ENCODE results near the gene ZDHHC23. TPM values are rescaled to one million over a fixed set of nuclear protein-coding genes. Genes with fewer than 3 reads are reported as not detected.

Gene ZDHHC23
- total RNA-seq, 1 experiment from 2014 or later, result 9.0 TPM

DNA sequence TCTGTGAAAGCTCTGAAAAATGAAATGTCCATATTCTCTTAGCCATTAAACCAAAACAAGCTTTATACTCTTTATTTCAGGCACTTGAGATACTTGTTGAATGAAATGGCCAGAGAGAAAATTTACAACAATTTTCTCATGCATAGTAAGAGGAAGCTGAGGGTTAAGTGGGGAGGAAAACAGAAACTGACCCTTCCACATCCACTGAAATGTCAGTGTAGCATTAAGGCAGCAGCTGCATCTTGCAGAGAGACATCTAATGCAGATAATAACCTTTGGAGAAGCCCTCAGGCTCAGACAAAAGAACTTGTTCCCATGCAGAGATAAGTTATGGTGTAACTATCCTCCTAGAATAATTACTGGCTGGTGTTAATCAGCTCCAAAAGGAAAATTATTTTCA lies 34.0 kb downstream of the ZDHHC23 start:
- CTCF ChIA-PET, result interaction anchor here (0.6 kb wide), 1 partner anchor 96 kb away, joined by 4 read pairs; no protein-coding TSS in a partner anchor
- no peaks in the 10 kb centered on the region for H3K27me3 Mint-ChIP-seq (ENCODE audit: insufficient read depth, unreplicated experiment)
- Histone ChIP-seq H3K4me1 (no peaks in the 10 kb centered on the region), H3K27me3 (replicated peaks; ENCODE audit: control insufficient read depth, insufficient read depth, low read length) (no peaks in the 10 kb centered on the region), H3K4me3 (ENCODE audit: low read depth, low read length) (no peak overlapping the region), H3K9me3 (no peaks in the 10 kb centered on the region), H3K36me3 (ENCODE audit: control insufficient read depth, insufficient read depth, low read length) (no peaks in the 10 kb centered on the region)
- no peaks in the 10 kb centered on the region for H3K9me3 Mint-ChIP-seq (ENCODE audit: unreplicated experiment)
- no peak overlapping the region for H3K4me3 Mint-ChIP-seq (ENCODE audit: unreplicated experiment)
- POLR2A ChIA-PET, result no interaction called here
- BruUV-seq (replicated peaks), result no TSS peak
- no peak overlapping the region for H3K27ac Mint-ChIP-seq (ENCODE audit: unreplicated experiment)
- TF ChIP-seq, protein P1, sequence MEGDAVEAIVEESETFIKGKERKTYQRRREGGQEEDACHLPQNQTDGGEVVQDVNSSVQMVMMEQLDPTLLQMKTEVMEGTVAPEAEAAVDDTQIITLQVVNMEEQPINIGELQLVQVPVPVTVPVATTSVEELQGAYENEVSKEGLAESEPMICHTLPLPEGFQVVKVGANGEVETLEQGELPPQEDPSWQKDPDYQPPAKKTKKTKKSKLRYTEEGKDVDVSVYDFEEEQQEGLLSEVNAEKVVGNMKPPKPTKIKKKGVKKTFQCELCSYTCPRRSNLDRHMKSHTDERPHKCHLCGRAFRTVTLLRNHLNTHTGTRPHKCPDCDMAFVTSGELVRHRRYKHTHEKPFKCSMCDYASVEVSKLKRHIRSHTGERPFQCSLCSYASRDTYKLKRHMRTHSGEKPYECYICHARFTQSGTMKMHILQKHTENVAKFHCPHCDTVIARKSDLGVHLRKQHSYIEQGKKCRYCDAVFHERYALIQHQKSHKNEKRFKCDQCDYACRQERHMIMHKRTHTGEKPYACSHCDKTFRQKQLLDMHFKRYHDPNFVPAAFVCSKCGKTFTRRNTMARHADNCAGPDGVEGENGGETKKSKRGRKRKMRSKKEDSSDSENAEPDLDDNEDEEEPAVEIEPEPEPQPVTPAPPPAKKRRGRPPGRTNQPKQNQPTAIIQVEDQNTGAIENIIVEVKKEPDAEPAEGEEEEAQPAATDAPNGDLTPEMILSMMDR (IDR thresholded peaks at IDR 0.05; ENCODE audit: insufficient read depth in 1 of 2, low read depth in 1 of 2, low read length in 1 of 2, severe bottlenecking in 1 of 2, unreplicated experiment in 1 of 2), result no peak
- H3K4me1 Mint-ChIP-seq (ENCODE audit: low read depth, unreplicated experiment), result no peaks in the 10 kb centered on the region
- H3K36me3 Mint-ChIP-seq (ENCODE audit: insufficient read depth, unreplicated experiment), result no peaks in the 10 kb centered on the region
- intact Hi-C loops (cut with micrococcal nuclease; ENCODE audit: unreplicated experiment), result no loop called here
- no peak for DNase-seq

DNA sequence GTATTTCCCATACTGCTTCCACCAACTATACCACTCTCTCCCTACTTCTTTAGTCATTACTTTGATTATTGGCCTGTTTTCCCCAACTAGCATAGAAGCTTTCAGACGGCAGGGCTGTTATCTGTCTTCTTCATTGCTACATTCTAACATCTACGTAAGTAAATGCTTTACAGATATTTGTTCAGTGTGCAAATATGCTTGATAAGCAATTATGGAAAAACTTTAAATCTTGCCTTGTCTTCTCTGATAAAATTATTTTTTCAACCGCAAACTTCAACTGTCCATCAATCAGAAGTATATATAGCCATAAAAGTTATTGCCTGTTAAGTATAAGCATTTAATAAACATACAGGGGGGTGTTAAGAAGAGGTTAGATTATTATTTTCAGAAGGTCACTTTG lies 35.7 kb downstream of the ZDHHC23 start:
- no peaks in the 10 kb centered on the region for H3K4me1 Mint-ChIP-seq (ENCODE audit: low read depth, unreplicated experiment)
- no peaks in the 10 kb centered on the region for H3K27me3 Mint-ChIP-seq (ENCODE audit: insufficient read depth, unreplicated experiment)
- POLR2A ChIA-PET, result no interaction called here

GRCh38 chr3:113985541-113985940 lies 37.7 kb downstream of the ZDHHC23 start:
- Mint-ChIP-seq H3K27me3 (ENCODE audit: insufficient read depth, unreplicated experiment) (no peaks in the 10 kb centered on the region), H3K27ac (ENCODE audit: unreplicated experiment) (no peak overlapping the region), H3K36me3 (ENCODE audit: insufficient read depth, unreplicated experiment) (no peaks in the 10 kb centered on the region), H3K4me3 (ENCODE audit: unreplicated experiment) (no peak overlapping the region), H3K4me1 (ENCODE audit: low read depth, unreplicated experiment) (no peaks in the 10 kb centered on the region), H3K9me3 (ENCODE audit: unreplicated experiment) (no peaks in the 10 kb centered on the region)
- ChIA-PET POLR2A (no interaction called here), CTCF (no interaction called here)
- Histone ChIP-seq H3K4me3 (ENCODE audit: low read depth, low read length) (no peak overlapping the region), H3K9me3 (no peaks in the 10 kb centered on the region), H3K27me3 (replicated peaks; ENCODE audit: control insufficient read depth, insufficient read depth, low read length) (no peaks in the 10 kb centered on the region), H3K4me1 (no peaks in the 10 kb centered on the region), H3K36me3 (ENCODE audit: control insufficient read depth, insufficient read depth, low read length) (no peaks in the 10 kb centered on the region)
- DNase-seq, result no peak
- BruUV-seq (replicated peaks), result no TSS peak
- intact Hi-C loops (cut with micrococcal nuclease; ENCODE audit: unreplicated experiment), result no loop called here
- TF ChIP-seq, protein P1 (IDR thresholded peaks at IDR 0.05; ENCODE audit: insufficient read depth in 1 of 2, low read depth in 1 of 2, low read length in 1 of 2, severe bottlenecking in 1 of 2, unreplicated experiment in 1 of 2), result no peak

More for the DNA sequence above, 35.7 kb downstream of the ZDHHC23 start:
- Mint-ChIP-seq H3K9me3 (ENCODE audit: unreplicated experiment) (no peaks in the 10 kb centered on the region), H3K27ac (ENCODE audit: unreplicated experiment) (no peak overlapping the region), H3K36me3 (ENCODE audit: insufficient read depth, unreplicated experiment) (no peaks in the 10 kb centered on the region), H3K4me3 (ENCODE audit: unreplicated experiment) (no peak overlapping the region)
- no TSS peak for BruUV-seq (replicated peaks)
- Histone ChIP-seq H3K9me3 (no peaks in the 10 kb centered on the region), H3K4me3 (ENCODE audit: low read depth, low read length) (no peak overlapping the region), H3K4me1 (no peaks in the 10 kb centered on the region), H3K36me3 (ENCODE audit: control insufficient read depth, insufficient read depth, low read length) (no peaks in the 10 kb centered on the region), H3K27me3 (replicated peaks; ENCODE audit: control insufficient read depth, insufficient read depth, low read length) (no peaks in the 10 kb centered on the region)
- no peak for DNase-seq
- TF ChIP-seq, protein P1 (IDR thresholded peaks at IDR 0.05; ENCODE audit: insufficient read depth in 1 of 2, low read depth in 1 of 2, low read length in 1 of 2, severe bottlenecking in 1 of 2, unreplicated experiment in 1 of 2), result no peak
- intact Hi-C loops (cut with micrococcal nuclease; ENCODE audit: unreplicated experiment), result no loop called here
- CTCF ChIA-PET, result interaction anchor here (0.6 kb wide), 1 partner anchor 1652 kb away, joined by 3 read pairs; no protein-coding TSS in a partner anchor

Data from Caco-2 (cell line).